ENCODE data around the gene WHAMM. TPM values are rescaled to one million over a fixed set of nuclear protein-coding genes. Genes with fewer than 3 reads are reported as not detected.

The WHAMM gene
- total RNA-seq, 2 donors from 2014 or later, result 11.9 to 13.1 TPM

DNA sequence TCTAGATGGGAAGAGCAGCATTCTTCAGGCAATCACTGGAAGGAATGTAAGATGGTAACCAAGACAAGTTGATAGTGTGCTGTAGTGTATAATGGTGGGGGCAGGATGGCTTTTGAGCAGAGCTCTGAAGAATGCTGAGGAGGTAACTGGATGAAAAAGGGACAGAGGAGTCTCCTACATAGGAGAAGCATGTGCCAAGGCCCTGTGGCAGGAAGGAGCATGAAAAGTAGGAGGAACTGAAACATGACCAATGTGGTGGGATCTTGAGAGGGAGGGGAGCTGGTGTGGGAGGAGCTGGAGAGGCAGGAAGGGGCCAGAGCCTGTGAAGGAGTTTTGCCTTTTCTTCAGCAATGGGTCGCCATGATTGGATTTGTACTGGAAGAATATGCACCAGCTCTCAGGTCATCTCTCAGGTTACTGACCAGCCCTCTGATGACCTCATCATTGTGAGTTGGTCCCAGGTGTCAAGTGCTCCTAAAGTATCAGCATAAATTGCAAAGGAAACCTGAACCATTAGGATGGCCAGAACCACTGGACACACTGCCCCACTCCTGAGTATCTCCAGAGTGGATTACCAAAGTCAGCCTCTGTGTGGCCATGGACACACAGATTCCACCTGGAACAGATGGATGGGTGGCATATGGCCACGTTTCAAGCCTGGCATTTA lies 42.1 kb upstream of the WHAMM start:
- H3K4me3 ChIP-seq, result no peak overlapping the region
- DNase-seq, result no peak
- no peaks in the 10 kb centered on the region for H3K9me3 ChIP-seq
- no peaks in the 10 kb centered on the region for H3K27me3 ChIP-seq
- no peak overlapping the region for H3K9ac ChIP-seq (ENCODE audit: low read depth in 2 of 2, low read length in 2 of 2)
- no peaks in the 10 kb centered on the region for H3K4me1 ChIP-seq
- no peak overlapping the region for H3K27ac ChIP-seq
- TF ChIP-seq, protein P1, sequence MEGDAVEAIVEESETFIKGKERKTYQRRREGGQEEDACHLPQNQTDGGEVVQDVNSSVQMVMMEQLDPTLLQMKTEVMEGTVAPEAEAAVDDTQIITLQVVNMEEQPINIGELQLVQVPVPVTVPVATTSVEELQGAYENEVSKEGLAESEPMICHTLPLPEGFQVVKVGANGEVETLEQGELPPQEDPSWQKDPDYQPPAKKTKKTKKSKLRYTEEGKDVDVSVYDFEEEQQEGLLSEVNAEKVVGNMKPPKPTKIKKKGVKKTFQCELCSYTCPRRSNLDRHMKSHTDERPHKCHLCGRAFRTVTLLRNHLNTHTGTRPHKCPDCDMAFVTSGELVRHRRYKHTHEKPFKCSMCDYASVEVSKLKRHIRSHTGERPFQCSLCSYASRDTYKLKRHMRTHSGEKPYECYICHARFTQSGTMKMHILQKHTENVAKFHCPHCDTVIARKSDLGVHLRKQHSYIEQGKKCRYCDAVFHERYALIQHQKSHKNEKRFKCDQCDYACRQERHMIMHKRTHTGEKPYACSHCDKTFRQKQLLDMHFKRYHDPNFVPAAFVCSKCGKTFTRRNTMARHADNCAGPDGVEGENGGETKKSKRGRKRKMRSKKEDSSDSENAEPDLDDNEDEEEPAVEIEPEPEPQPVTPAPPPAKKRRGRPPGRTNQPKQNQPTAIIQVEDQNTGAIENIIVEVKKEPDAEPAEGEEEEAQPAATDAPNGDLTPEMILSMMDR (IDR thresholded peaks at IDR 0.05), result no peak
- H3K36me3 ChIP-seq, result no peaks in the 10 kb centered on the region
- intact Hi-C loops (cut with DNase I), result no loop called here

DNA sequence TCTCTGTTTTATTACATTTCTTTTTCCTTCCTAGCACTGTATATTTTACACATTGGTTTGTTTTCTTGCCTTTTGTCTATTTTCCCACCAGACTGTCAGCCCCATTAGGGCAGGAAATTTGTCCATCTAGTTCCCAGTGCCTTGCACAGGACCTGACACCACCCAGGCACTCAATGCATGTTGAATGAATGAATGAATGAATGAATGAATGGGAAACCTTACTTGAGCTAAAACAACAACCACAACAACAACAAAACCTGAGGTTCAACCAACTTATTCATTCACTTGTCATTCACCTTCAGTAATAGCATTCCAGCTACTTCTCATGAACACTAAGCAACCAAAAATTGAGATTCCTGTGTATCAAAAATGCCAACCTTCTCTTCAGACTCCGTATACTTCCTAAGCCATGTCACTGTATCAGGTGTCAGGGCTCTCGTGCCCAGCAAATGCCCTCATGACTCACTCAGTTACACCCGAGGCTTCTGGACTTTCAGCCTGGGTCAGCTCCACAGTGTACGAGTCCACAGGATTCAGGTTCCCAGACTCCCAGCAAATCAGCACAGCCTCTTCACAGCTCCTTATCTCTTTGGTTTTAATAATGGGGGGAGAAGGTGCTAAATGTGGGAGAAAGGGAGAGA lies 40.9 kb upstream of the WHAMM start:
- Histone ChIP-seq H3K27me3 (no peaks in the 10 kb centered on the region), H3K4me1 (no peaks in the 10 kb centered on the region), H3K9me3 (no peaks in the 10 kb centered on the region), H3K9ac (ENCODE audit: low read depth in 2 of 2, low read length in 2 of 2) (no peak overlapping the region), H3K4me3 (no peak overlapping the region), H3K27ac (no peak overlapping the region), H3K36me3 (no peaks in the 10 kb centered on the region)
- intact Hi-C loops (cut with DNase I), result no loop called here
- DNase-seq, result no peak
- TF ChIP-seq, protein P1 (IDR thresholded peaks at IDR 0.05), result no peak

DNA sequence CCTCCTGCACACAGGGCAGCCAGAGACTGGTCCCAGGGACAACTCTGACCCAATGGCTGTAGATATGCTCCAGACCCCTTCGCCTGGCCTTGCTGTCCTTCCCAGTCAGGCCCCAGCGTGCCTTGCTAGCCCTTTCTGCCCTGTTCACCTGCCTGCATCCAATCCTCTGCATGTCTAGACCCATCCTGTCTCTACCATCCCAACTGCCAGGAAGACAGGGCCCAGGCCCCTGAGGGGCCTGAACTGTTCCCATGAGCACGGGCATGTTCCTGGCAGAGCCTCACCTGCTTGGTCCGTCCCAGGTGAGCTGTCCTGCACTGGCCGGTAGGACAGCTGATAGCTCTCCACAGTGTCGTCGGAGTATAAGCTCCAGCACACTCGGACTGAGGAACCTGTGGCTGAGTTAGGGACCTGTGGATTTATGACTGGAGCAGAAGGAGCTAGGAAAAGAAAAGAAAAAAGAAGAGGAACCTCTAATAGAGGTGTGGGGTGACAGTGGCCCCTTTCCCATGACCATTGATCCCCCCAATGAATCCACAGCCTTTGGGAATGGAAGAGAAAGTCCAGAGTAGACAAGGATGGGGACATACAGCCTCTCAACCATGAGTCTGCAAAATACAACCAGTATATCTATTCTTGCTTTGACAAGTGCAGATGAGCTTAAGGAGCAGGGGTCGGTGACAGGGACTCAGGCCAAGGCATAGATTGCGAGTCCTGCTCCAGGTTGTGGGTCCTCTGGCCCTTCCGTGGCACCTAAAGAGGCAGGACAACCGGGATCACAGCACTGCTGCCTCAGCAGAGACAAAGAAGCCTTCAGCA lies 37.4 kb upstream of the WHAMM start:
- no peaks in the 10 kb centered on the region for H3K4me1 ChIP-seq
- no peak overlapping the region for H3K9ac ChIP-seq (ENCODE audit: low read depth in 2 of 2, low read length in 2 of 2)
- H3K27me3 ChIP-seq, result no peaks in the 10 kb centered on the region
- no peaks in the 10 kb centered on the region for H3K9me3 ChIP-seq
- intact Hi-C loops (cut with DNase I), result no loop called here
- no peaks in the 10 kb centered on the region for H3K36me3 ChIP-seq
- TF ChIP-seq, protein P1 (IDR thresholded peaks at IDR 0.05), result no peak
- no peak overlapping the region for H3K4me3 ChIP-seq
- H3K27ac ChIP-seq, result no peak overlapping the region
- DNase-seq, result no peak

DNA sequence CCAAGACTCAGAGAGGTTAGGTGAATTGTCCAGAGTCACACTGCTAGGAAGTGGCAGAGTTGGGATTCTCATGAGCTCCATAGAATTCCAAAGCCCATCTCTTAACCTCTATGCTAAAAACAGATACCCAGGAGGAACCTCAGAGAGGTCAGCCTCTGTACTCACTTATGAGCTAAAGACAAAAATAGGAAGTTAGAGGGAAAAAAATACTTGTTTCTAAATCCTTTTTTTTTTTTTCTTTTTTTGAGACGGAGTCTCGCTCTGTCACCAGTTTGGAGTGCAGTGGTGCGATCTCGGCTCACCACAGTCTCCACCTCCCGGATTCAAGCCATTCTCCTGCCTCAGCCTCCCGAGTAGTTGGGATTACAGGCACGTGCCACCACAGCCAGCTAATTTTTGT lies 34.9 kb upstream of the WHAMM start:
- Histone ChIP-seq H3K4me1 (no peaks in the 10 kb centered on the region), H3K36me3 (no peaks in the 10 kb centered on the region), H3K27ac (no peak overlapping the region), H3K27me3 (no peaks in the 10 kb centered on the region), H3K4me3 (no peak overlapping the region), H3K9me3 (no peaks in the 10 kb centered on the region), H3K9ac (ENCODE audit: low read depth in 2 of 2, low read length in 2 of 2) (no peak overlapping the region)
- no peak for DNase-seq
- intact Hi-C loops (cut with DNase I), result no loop called here
- TF ChIP-seq, protein P1 (IDR thresholded peaks at IDR 0.05), result no peak

DNA sequence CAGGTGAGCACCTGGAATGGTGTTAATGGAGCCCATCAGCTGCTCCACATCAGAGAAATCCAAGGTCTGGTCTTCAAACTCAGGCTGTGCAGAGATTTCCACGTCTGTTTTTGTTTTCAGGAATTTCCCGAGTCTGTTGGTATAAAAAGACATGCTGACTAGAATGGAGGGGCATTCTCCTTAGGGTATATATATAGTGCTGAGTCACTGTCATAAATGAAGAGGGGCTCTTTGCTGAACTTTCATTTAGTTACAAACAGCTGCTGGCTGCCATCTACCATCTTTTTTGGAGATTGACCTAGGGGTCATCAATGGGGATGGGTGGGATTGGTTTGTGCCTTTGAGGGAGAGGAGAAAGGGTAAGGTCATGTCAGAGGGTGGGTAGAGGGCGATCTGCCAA lies 30.7 kb upstream of the WHAMM start:
- Histone ChIP-seq H3K4me3 (no peak overlapping the region), H3K36me3 (no peaks in the 10 kb centered on the region), H3K27ac (no peak overlapping the region), H3K9ac (ENCODE audit: low read depth in 2 of 2, low read length in 2 of 2) (no peak overlapping the region), H3K9me3 (no peaks in the 10 kb centered on the region), H3K27me3 (no peaks in the 10 kb centered on the region), H3K4me1 (no peaks in the 10 kb centered on the region)
- TF ChIP-seq, protein P1 (IDR thresholded peaks at IDR 0.05), result no peak
- DNase-seq, result no peak
- intact Hi-C loops (cut with DNase I), result no loop called here
